GM10266 (cell line): ENCODE results near the gene TWF2.

ENCODE experiments used
- DNase-seq: peaks from one replicate; pipeline ENCODE4 v3.0.0; 2012; ENCODE audit errors: extremely low spot score
- TF ChIP-seq, protein P1 (sequence below): IDR thresholded peaks from 2 replicates; pipeline ENCODE4 v1.5.1; 2012; ENCODE audit warnings: mild to moderate bottlenecking, low read depth; ENCODE audit not compliant: control insufficient read depth, insufficient read depth; ENCODE audit errors: missing control alignments

The TWF2 gene

DNA sequence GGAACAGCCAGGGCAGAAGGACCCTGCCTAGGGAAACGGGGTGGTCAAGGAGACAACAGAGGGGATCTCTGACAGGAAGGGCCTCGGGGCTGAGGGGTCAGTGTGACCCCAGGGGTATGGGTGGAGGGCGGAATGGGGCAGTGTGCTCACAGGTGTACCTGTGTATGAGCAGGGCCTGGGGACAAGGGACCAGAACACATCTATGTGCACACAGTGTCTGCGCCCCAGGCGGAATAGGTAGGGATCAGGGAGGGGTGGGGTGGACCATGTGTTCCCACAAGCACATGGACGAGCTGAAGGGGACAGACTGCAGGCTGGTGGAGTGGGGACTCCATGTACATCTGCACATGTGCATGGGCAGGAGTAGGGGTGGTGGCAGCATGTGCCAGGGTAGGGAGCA lies 8.5 kb downstream of the TWF2 start:
- TF ChIP-seq, protein P1, sequence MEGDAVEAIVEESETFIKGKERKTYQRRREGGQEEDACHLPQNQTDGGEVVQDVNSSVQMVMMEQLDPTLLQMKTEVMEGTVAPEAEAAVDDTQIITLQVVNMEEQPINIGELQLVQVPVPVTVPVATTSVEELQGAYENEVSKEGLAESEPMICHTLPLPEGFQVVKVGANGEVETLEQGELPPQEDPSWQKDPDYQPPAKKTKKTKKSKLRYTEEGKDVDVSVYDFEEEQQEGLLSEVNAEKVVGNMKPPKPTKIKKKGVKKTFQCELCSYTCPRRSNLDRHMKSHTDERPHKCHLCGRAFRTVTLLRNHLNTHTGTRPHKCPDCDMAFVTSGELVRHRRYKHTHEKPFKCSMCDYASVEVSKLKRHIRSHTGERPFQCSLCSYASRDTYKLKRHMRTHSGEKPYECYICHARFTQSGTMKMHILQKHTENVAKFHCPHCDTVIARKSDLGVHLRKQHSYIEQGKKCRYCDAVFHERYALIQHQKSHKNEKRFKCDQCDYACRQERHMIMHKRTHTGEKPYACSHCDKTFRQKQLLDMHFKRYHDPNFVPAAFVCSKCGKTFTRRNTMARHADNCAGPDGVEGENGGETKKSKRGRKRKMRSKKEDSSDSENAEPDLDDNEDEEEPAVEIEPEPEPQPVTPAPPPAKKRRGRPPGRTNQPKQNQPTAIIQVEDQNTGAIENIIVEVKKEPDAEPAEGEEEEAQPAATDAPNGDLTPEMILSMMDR, result no peak
- DNase-seq, result no peak

DNA sequence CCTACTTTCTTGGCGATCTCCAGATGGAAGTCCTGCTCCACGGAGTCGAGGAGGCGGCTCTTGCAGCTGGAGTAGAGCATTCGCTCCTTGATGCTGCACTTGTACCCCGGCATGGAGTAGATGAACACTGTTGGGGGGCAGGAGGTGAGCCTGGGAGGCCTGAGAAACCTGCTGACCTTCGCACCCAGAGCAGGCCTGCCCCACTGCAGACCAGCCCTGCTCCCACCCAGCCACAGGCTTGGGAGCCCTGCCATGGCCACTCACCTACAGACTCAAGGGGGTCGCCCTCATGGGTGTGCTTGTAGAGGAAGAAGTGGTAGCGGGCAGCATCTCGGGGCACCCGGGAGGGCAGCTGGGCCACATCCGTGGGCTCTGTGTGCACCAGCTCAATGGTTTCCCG lies 9.3 kb downstream of the TWF2 start:
- TF ChIP-seq, protein P1, result no peak
- no peak for DNase-seq

DNA sequence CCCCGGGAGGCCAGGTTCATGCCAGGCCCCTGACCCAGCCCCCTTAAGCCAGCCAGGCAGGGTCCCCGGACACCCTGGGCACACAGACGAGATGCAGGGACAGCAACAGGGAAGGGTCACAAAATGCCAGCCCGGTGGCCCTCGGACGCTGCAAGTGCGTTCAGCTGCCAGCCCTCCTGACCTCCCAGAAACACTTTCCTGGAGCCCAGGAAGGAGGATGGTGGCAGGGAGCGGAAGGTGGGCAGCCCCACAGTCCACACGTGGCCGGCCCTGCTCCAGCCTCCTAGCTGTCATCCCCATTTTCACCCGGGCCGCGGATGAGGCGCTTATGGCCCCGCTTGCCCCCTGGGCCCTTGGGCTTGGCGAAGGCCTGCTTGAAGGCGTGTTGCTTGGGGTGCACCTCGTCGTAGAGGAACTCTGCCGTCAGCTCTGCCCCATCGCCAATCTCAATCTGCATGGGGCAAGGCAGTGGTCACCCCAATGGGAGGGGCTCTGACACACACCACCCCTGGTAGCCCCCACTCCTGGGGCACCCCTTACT lies 10.1 kb downstream of the TWF2 start:
- no peak for DNase-seq
- TF ChIP-seq, protein P1, result no peak

DNA sequence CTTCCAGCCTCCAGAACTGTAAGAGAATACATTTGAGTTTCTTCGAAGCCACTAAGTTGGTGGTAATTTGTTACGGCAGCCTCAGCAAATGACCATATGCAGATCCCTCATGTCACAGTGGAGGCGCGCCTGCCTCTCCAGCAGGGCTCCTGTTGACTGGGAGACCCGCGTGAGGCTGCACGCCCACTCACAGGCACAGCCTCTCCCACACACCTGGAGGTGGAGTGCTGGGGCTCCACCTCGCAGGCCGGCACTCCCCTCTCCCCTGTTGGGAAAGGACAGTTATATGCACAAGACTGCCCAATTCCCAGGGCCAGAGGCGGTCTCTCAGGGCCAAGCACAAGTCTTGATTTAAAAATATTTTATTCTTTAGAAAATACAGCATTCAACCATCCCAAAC lies 10.7 kb downstream of the TWF2 start:
- TF ChIP-seq, protein P1, result no peak
- no peak for DNase-seq

DNA sequence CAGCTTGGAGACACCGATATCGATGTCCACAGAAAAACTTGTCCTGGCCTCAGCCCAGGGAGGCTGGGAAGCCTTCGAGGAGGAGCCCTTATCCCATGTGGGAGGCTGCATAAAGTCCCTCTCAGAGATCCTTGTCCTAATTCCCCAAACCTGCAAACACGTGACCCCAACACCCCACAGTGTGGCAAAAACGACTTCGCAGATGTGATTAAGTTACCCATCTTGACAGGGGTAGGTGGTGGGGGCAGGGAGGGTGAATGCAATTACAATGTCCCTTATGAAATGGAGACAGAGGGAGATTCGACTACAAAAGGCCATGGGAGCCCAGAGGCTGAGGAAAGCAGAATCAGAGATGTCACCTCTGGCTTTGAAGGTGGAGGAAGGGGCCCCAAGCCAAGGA lies 11.2 kb downstream of the TWF2 start:
- TF ChIP-seq, protein P1, result no peak
- DNase-seq, result no peak

DNA sequence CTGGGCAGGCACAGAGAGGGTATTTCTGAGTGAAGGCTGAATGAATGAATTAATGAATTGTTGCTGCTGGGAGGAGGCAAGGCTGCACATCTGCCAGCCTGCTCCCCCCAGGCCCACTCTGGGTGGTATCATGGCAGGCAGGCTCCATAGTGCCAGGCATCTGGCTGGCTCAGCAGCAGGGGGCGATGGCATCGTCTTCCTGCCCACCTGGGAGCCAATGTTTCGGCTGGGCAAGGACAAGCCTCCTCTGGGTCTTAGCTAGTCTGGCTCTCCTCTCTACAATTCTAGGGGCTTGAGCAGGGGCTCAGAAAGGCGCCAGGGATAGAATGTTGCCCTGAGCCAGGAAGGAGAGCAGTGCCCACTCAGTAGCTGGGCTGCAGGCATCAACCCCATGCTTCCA lies 11.8 kb downstream of the TWF2 start:
- DNase-seq, result no peak
- TF ChIP-seq, protein P1, result peak; percentile 3

DNA sequence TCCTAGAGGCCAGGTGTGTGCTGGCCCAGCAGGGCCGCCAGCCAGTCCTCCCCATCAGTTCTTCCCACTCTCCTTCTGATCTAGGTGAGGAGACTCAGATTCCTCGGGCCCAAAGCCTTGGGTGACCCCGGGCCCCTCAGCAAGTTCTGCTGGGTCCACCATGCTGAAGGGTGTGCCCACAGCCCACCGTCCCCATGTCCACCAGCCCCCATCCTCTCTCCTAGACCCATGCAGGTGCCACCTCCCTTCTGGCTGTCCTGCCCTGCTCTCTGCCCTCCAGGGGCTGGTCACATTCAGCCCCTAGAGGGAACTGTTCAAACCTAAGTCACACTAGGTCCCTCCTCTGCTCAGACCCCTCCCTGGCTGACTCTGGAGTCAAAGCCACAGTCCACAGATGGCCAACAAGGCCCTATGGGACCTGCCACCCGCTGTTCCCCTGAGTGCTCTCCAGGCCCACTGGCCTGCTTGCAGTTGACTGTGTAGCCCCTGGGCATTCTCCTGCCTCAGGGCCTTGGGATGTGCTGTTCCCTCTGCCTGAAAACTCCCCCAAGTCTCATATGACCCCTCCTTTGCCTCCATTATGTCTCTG lies 12.6 kb downstream of the TWF2 start:
- DNase-seq, result no peak
- TF ChIP-seq, protein P1, result no peak
